HG03354 (cell line): ENCODE data around the gene NKIRAS2.

Experiments used
- ATAC-seq: cut with Tn5 transposase; IDR thresholded peaks from one replicate; pipeline ENCODE4 v1.9.1; 2021; ENCODE audit warnings: mild to moderate bottlenecking; ENCODE audit not compliant: unreplicated experiment, poor library complexity, severe bottlenecking

The NKIRAS2 gene

DNA sequence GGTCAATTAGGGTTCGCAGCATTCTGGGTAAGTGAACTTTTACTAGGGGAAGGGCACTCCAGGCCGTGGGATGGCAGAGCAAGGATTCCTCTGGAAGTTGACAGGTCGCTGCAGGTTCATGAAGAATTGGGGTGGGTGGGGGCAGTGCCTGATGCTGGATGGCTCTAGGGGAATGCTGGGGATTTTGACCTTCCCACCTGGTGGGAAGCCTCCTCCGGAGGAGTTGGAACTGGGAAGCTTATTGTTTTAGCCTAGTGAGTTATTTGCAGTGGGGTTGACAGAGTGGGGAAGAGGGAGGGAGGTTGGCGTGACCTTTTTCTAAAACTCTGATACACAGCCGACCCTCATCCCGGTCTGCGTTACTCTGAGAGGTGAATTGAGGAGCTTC lies 31.1 kb downstream of the NKIRAS2 start:
- no peak for ATAC-seq

DNA sequence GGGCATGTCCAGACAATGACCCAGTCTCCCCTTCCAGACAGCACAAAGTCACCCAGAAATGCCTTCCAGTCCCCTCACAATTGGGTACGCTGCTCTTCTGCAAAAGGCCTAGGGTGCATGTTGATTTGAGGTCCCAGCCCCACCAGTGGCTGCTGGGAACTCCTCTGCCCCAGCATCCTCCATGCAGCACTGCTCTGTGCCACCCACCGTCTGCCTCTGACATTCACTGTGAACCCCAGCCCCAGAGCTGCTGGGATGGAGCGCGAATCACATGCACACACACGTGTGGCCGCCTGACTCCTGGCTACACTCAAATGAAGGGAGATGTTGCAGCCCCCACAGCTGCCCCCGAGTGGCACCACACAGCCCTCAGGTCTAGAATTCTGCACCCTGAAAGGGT lies 31.8 kb downstream of the NKIRAS2 start:
- ATAC-seq: no peak

DNA sequence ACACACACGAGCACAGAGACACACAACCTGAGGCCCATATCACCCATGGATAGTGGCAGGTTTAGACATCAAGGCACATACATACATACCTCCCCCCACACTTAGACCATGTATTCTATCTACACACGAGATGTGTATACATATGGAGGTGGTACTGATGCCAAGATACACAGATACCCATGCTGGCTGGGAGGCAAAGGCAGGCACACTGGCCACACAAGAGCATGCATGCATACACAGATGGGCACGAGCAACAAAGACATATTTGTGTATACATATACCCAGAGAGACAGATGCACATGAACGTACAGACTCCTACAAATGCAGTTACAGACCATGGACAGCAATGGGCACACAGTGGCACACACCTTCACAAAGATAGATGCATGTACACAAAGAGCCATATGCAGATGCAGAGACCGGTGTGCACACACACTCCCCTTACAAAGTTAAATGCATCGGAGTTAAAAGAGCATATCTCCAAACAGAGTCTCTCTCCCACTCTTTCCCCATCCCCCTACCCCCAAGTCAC lies 32.5 kb downstream of the NKIRAS2 start:
- ATAC-seq: no peak

DNA sequence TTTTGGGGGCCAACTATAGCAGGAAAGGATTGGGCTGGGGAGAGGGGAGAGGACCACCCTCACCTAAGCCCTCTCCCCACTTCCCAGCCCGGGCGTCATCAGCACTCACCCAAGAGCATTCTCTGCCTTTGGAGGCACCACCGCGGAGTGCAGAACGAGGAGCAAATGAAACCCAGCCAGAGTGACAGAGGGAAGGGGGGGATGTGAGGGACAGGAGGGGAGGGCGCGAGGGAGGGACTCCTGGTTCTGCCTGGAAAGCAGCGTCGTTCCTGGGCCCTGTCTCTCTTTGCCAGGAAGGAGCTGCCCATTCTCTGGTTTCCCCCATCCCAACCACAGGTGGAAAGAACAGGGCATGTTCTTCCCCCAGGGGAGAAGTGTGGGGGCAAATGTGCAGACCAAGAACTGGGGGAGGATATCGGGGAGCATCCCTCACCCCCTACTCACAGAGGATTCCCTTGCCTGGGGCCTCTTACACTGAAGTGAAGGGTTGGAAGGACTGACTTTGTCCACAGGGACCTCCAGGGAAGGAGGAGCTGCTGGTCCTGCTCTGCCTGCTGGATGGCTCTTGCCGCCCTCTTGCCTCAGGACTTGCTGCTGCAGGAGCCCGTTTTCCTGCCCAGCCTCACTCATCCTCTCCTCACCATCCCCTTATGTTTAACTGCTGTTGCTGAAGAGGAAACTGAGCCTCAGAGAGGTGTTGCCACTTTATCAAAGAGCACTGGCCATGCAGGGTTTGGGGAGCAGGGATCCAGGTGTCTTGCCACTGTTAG lies 34.0 kb downstream of the NKIRAS2 start:
- ATAC-seq: no peak

DNA sequence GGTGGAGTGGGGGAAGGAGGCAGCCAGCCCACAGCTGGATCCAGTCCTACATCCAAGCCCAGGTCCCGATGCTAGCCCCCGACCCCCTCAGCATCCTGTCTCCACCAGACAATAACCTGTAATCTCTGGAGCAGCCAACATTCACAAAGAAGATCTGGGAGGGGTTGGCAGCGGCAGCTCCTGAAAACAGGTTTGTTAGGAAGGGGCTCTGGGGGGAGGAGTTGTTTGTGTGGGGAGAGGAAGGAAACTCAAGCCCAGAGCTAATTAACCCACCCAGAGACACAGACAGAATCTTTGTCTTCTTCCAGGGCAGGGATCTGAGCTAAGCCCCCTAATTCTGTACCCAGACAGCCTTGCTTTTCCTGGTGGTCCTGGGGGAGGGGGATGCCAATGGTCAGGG lies 35.1 kb downstream of the NKIRAS2 start:
- no peak for ATAC-seq

GRCh38 chr17:42055496-42055895 lies 35.6 kb downstream of the NKIRAS2 start:
- no peak for ATAC-seq

DNA sequence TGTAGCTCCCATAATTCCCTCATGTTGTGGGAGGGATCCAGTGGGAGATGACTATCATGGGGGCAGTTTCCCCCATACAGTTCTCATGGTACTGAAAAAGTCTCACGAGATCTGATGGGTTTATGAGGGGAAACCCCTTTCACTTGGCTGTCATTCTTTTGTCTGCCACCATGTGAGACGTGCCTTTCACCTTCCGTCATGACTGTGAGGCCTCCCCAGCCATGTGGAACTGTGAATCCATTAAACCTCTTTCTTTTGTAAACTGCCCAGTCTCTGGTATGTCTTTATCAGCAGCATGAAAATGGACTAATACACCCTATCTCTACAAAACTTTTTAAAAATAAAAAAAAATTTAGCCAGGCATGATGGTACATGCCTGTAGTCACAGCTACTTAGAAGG lies 36.7 kb downstream of the NKIRAS2 start:
- ATAC-seq: no peak

DNA sequence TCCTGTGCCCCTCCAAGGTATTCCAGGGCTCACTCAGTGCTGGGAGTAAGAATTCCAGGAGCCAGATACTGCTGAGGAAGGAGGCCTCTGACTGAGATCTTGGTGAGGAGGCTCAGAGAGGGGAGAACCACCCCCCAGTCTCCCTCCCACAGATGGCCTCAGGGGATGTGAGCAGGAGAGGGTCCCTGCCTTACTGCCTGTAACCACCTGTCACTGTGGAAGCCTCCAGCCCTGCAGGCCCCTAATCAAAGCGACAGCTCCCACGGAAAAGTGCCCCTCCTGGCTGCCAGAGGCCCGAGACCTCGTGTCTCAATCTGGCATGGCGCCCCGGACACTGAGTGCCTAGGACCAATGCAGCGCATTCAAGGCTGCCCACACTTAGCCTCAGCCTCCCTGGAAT lies 38.2 kb downstream of the NKIRAS2 start:
- no peak for ATAC-seq

GRCh38 chr17:42059815-42060214 lies 39.9 kb downstream of the NKIRAS2 start:
- ATAC-seq: no peak

- ATAC-seq: no peak
Measured at GRCh38 chr17:42060231-42060630, 40.3 kb downstream of the NKIRAS2 start.

GRCh38 chr17:42061646-42062487 lies 42.0 kb downstream of the NKIRAS2 start:
- ATAC-seq: no peak

- no peak for ATAC-seq
Measured at GRCh38 chr17:42062681-42063080, 42.8 kb downstream of the NKIRAS2 start.

DNA sequence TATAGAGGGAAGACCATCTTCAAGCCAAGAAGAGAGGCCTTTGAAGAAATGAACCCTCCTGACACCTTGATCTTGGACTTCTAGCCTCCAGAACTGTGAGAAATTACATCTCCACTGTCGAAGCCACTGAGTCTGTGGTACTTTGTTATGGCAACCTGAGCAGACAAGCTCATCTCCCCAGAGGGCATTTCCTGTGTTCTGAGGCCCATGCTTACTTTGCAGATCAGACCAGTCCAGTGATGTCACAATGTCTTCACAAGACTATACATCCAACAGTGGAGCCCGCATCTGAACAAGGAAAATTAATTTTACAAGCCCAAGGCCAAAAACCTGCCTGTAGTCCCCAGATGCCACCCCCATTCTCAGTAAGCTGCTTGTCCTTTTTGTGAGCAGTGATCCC lies 45.3 kb downstream of the NKIRAS2 start:
- ATAC-seq: no peak

DNA sequence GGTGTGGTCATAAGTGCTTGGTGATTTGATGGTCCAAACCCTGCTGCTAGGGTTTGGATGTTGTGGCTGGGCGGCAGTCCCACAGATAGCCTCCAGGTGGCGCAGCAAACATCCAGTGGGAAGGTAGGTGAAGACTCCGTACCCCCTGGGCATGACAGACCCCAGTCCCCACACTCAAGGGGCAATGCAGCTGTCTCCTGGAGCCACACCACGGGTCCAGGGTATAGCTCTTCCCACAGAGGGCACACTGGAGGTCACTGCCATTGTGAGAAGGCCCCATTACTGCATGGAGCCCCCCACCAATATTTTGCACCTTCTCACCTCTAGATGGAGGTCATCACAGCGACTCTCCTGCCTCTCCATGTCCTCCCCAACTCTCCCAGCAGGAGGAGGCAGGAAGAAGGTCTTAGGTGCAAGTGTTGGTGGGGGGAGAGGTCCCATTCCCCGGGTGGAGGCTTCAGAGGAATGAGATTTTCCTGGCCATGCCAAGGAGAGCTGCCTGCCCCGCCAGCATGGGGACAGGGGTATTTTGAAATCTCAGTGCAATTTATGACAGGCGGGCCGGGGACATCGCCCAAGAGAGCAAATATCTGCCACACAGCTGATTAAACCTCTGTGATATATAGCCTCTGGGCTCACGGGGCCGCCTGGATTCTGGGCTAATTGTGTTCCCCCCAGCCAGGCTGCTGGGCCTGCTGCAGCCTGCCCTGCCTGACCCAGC lies 47.6 kb downstream of the NKIRAS2 start:
- no peak for ATAC-seq

DNA sequence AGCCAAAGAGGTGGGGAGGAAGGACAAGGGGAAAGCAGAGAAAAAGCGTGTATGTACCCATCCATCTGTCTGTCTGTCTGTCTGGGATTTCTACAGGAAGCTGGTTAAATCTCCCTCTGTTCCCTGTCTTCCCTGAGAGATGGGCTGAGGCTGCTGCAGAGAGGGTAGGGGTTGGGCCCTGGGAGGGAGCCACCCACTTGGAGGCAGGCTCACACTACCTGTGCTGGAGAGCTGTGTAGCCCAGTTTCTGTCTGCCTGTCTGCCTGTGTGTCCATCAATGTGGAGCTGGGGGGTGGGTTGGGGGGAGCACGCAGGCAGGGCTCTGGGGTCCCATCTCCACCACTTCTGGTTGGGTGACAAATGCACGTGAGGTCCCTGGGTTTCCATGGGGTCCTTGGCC lies 49.1 kb downstream of the NKIRAS2 start:
- ATAC-seq: no peak

GRCh38 chr17:42071810-42072209 lies 51.9 kb downstream of the NKIRAS2 start:
- ATAC-seq: no peak

DNA sequence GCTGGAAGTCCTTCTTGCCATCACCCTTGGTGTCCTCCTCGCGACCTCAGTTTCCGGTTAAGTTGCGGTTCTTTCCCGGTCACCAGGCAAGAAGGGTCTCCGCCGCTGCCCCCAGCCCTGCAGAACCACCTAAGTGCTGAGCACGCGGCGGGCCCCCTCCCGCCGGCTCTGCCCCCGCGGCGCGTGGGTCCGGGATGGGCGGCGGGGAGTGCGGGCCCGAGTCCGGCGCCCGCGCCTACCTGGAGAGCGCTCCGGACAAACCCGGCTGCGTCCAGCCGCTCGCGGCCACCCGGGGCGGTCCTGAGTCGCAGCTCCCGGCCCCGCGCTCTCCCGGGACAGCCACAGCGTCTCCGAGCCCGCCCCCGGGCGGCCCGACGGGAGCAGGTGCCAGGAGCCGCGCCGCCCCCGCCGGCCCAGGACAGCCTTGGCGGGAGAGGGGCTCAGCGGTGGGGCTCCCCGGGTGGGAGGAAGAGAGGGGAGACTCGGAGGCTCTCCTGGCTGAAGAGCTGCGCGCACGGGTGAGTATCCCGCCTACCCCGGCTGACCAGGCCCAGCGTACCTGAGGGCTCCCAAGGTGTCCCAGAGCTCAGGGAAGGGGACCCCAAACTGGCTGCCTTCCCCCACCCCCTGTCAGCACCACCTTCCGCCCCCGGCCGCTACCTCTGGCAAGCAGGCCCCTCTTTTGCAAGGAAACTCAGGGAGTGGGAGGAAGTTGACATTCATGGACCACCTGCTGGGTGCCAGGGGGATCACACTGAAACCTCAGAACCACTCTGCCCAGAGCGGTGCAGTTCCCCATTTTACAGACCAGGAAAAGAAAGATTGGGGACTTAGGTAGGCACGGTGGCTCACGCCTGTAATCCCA lies 52.7 kb downstream of the NKIRAS2 start:
- ATAC-seq: no peak
